HG03521 (cell line): ENCODE data around the gene XPO6.

Experiments
- ATAC-seq: cut with Tn5 transposase; IDR thresholded peaks from one replicate; pipeline ENCODE4 v1.9.1; 2021; ENCODE audit warnings: mild to moderate bottlenecking, moderate library complexity; ENCODE audit not compliant: unreplicated experiment

XPO6 gene

DNA sequence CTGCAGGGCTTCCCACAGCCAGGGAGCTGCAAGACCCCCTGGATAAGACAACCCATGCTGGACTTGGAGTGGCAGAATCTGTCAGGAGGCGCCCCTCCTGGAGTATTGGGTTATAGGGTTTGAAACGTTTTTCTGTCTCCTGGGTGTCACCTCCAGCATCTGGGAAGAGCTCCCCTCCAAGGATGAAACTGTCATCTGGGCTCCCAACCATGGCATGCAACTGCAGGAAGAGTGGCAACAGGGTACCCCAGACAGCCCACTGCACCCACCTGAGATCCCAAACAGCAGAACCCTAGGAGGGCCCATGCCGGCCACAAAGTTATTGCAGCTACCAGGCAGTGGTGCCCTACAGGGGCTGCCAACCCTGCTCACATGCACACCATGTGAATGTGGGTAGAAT is 147.6 kb downstream of the XPO6 start:
- ATAC-seq: no peak

DNA sequence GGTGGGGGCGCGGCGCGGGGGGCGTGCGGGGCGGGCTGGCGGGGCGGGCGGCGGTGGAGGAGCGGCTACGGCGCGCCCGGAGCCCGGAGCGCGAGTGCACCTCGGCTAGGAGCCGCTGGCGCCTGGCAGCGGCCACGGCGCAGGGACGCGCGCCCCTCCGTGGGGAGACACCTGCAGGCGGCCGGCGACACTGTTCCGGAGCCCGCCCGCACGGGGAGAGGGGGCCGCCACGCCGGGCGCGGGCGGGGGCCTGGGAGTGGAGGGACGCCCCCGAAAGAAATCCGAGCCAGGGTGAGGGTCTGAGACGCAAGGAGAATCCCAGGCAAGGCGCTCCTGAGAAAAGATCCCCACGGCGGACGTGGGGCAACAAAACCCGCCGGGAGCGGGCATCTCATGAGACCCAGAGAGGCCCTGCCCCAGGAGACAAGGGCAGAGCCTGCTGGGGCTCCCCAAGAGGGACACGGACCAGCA is 148.1 kb downstream of the XPO6 start, which contains the start of gene GSG1L:
TSS of gene GSG1L (minus strand) at position 124 of the 471 bp plus-strand sequence. CDS start 290 bp downstream, outside the sequence.
- no peak for ATAC-seq

DNA sequence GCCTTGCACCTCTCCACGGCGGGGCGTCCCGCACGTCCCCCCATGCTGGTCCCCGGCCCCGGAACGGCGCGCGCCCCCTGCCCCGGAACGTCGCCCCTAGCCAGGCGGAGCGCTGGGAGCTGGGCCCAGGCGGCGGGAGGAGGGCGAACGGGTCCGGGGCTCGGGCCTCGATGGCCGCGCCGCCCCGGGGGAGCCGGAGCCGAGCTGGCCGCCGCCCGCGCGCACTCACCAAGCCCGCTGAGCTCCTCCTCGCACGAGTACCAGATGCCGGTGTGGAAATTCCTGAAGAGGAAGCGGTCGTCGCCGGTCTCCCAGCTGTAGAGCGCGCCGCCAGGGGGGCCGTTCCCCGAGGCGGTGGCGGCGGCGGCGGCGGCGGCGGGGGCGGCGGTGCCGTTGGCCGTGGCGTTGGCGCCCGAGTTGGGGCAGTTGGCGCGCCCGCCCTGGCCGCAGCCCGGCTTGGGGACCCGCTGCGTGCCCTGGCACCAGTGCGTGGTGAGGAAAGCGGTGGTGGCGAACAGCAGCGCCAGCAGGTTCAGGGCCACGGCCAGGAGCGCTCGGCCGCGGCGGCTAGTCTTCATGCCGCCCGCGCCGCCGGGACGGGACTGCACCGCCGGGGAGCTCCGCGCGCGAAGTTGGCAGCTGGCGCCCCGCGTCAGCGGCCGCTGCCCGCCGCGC is 148.8 kb downstream of the XPO6 start:
- no peak for ATAC-seq

DNA sequence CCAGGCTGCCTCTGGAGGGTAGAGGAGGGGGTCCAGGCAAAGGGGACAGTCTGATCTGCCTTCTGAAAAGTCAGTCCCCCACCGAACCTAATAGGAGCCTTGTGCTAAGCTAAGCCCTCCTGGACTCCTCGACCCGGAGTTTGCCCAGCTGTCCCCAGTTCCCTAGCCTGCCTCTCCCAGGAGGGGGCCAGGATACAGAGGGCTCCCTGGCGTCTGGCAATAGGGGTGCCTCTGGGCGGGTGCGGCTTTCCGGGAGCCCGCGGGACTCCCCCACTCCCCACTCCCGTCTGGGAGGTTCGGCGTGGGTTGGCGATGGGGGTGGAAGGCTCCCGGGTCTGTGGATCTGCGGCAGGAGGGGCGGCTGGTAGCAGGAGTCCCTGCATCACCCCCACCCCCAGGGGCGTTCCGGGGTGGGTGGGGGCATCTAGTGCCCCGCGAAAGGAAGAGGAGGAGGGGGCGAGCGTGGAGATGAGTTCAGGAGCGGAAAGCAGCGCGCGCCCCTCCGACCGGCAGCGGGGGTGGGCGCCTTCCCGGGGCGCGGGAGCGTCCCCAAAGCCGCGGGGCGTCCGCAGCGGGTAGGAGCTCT is 149.4 kb downstream of the XPO6 start:
- no peak for ATAC-seq

DNA sequence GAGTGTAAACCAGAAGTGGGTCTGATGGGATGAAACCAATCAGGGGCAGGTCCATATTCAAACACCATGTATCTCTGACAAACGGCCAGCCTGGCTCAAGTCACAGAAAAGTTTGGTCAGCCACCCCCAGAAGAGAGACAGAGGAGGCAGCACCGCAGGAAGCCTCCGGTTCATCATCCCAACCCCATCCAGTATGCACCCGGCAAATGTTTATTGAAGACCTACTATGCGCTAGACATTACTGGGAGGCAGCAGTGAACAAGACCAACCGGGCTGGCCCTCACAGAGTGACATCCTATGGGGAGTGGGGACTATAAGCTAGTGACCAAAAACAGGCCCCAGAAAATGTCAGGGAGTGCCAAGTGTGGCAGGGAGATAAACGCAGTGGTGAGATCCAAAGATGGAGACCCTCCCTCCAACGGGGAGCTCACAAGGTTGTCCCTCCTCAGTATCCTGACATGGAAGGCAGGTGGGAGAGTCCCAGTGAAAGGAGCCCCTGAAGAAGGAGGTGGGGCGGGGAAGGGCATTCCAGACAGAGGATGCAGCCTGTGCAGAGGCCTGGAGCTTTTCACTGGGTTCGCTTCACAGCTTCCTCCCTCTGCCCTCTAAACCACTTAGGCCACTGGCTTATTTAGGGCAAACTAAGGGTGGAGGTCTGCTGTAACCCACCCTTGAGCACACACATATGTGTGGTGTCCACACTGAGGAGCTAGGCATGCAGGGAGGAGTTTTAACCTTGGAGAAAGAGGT is 150.2 kb downstream of the XPO6 start:
- no peak for ATAC-seq

DNA sequence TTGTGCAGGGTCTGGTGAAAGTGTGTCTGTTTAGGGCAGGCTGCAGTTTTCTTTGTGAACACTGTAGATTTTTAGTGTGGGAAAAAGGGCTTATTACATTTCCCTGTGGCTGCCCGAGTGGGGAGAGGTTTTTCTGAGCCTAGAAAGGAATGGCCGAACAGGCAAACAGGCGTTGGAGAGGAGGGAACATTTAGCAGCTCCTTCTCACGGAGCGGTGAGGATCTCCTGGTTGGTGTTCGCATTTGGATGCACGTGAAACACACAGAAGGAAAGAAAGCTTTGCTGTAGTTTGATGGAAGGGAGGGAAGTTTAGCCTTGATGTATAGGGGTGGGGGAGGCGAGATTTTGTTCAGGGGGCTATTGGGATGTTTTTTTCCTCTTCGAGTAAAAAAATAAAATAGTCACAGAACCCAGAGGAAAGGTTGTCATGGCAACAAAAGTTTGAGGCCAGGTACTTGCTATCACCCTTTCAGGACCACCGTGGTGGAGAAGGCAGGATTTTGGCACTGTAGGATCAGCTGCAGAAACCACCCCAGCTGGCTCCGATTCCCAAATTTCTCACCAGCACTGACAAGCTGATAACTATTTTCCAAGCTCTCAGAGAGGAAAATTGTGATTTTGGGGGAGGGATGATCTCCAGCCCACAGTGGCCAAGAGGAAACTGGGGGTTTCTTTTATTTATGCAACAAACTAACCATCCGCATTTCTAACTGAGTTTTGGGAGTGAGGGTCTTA is 151.8 kb downstream of the XPO6 start:
- ATAC-seq: no peak

DNA sequence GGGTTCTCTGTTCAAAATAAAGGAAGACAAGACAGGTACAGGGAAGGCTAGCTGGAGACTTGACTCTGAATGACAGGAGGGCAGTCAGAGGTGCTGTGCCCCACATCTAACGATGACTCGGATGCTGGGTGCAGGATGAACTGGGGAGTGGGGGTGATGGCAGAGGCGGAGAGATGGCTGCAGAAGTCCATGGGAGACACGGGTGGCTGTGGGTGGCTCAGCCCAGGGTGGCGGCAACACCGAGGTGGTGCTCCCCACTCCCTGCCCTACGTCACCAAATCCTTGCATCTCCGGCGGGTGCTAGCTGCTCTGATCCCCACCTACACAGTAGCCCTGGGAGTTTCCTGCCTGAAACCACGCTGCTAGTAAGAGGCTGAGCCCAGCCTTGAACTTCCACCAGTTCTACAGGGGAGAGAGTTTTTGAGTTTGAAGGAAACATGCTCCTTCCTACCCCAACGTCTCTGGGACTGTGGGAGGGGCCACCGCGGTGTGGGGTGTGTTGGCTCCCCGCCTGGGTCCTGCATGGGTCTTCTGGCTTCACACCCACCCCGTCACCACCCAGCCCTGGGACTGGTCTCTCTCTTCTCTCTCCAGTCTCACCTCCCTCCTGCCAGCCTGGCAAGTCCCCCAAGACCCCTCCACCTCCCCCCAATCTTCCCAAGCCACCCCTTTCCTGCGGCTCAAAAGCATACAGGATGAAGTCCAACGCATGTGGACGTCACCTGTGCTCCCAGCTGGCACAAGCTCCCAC is 152.8 kb downstream of the XPO6 start:
- ATAC-seq: no peak

DNA sequence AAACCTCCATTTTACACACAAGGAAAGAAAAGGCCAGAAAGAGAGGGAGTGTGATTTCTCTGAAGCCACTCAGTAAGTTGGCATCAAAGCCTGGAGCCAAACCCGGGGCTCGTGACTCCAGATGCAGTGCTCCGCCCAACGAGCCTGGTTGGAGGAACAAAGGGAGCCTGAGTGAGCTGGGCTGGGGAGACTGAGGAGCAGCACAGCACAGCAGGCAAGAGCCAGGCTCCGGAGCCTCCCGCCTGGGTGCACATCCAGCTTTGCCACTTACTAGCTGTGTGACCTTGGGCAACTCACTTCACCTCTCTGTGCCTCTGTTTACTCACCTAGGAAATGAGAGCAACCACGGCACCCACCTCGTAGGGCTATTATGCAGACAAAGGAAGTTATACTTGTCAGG is 153.8 kb downstream of the XPO6 start:
- ATAC-seq: no peak

DNA sequence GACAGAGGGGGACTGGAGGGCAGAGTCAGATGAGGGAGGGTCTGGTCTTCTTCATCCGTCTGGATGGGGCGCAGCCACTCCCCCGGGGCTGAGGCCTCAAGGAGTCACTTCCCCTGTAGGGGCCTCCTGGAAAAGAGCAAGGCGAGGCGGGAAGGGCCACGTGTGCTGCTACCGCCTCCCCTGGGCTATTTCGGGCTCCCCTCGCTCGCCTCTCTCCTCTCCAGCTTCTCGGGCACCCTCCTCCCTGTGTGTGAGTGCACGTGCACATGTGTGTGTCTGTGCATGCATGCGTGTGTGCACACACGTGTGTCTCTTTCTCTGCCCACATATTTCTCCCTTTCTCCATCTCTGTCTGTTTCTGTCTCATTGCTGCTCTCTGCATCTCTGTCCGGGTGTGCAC is 158.3 kb downstream of the XPO6 start:
- ATAC-seq: no peak

DNA sequence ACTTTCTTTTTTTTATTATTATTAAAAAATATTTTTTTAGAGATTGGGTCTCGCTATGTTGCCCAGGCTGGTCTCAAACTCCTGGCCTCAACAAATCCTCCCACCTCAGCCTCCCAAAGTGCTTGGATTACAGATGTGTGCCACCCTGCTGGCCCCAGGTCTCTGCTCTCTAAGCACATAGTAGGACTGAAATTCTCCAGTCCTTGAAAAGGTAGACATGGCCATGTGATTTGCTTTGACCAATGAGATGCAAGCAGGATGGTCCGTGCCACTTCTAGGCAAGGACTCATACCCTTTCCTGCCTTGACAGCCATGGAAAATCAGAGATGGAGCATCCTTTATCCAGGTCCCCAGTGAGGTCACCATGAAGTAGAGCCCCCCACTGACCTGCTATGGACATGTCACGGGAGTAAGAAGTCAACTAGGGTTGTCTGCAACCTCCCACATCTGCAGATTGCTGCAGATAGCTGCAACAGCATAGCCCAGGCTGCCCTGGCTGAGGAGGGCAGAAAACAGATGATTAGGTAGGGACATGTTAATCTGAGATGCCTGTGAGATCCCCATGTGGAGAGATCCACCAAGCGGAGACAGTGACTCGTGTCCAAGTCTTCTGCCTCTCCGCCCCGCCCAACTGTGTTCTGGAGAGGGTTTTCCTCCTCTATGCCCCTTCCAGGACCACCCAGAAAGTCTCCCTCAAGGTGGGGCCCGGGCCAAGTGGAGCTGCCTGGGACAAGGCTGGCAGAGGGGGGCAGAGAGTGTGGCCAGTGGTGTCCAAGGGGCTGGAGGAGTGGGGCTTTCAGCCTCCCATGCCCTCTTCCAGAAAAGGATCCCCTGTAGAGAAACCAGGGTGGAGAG is 159.3 kb downstream of the XPO6 start:
- no peak for ATAC-seq

DNA sequence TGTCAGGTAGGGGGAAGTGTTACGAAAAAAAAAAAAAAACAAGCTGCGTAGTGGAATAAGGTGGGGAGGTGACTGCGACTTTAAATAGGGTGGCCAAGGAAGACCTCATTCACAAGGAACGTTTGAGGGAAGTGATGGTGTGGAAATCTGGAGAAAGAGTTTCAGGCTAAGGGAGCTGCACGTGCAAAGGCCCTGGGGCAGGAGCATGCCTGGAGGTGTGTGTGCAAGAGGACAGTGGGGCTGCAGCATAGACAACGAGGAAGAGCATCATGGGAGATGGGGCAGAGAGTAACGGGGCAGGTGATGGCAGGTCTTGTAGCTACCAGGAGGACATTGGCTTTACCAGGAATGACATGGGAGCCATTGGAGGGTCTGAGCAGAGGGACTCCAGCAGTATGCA is 160.3 kb downstream of the XPO6 start:
- ATAC-seq: no peak
